ENCODE data around the gene CUEDC1. TPM values are rescaled to one million over a fixed set of nuclear protein-coding genes. Genes with fewer than 3 reads are reported as not detected.

The CUEDC1 gene
- total RNA-seq, 4 donors from 2014 or later: 17.1 to 25.7 (median 22.1) TPM

DNA sequence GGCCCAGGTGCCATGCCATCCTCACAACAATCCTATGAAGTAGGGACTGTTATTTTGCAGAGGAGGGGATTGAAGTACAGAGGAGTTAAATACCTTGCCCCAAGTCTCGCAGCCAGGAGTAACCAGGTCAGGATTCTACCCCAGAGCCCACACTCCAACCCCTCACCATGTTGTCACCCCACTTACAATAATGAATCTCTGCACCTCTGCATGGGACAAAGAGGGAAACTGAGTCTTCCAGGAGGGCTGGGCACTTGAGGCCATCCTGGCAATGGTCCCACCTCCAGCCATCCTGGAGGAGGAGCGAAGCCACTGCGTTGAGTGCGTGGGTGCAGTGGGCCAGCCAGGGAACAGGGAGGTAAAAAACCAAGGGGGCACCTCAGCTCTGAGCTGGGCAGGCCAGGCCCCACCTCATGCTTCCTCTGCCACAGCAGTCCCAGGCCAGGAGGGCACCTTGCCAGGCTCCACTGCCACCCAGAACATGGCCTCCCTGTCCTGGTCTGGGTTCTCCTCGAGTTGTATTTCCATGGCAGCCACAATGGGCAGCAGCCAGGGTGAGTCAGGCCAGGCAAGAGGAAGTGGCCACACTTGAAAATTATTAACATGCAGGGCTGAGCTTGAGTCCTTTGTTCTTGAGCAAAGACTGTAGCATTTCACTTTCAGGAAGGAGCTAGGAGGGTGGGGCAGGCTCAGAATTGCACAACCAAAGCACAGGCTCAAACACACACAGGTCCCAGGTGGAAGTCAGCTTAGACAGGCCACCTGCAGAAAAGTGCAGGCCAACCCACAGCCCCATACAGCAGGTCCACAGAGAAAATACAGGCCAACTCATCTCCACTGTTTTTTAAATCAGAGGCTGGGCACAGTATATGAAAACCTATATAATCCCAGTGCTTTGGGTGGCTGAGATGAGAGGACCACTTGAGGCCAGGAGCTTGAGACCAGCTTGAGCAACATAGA is 52.1 kb downstream of the CUEDC1 start:
- TF ChIP-seq, protein P1, sequence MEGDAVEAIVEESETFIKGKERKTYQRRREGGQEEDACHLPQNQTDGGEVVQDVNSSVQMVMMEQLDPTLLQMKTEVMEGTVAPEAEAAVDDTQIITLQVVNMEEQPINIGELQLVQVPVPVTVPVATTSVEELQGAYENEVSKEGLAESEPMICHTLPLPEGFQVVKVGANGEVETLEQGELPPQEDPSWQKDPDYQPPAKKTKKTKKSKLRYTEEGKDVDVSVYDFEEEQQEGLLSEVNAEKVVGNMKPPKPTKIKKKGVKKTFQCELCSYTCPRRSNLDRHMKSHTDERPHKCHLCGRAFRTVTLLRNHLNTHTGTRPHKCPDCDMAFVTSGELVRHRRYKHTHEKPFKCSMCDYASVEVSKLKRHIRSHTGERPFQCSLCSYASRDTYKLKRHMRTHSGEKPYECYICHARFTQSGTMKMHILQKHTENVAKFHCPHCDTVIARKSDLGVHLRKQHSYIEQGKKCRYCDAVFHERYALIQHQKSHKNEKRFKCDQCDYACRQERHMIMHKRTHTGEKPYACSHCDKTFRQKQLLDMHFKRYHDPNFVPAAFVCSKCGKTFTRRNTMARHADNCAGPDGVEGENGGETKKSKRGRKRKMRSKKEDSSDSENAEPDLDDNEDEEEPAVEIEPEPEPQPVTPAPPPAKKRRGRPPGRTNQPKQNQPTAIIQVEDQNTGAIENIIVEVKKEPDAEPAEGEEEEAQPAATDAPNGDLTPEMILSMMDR (IDR thresholded peaks at IDR 0.05): no peak
- DNase-seq (ENCODE audit: low spot score) (no peak), ATAC-seq (ENCODE audit: low FRiP score) (peak; percentile 50)

DNA sequence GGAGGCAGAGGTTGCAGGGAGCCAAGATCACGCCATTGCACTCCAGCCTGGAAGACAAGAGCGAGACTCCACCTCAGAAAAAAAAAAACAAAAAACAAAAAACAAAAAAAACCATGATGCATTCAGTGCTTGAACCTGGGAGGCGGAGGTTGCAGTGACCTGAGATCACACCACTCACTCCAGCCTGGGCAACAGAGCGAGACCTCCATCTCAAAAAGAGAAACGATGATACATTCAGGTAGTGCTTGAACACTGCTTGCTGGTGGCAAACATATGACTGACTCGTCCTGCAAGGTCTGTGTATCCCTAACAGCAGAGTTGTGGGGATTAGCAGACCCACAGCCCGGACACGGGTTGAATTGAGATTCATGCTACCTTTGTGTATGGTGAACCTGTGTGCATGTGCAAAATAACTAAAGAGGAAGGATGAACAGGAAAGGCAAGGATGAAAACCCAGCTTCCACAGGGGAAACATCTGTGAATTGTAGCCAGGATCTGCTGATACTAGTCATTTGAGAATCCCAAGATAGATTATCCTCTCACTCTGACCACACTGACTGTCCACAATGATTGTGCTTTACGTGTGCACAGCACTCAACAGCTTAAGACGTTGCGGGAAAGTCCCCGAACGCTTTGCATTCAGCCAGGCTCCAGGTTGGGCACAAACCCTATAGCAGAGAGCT is 53.0 kb downstream of the CUEDC1 start:
- no peak for ATAC-seq (ENCODE audit: low FRiP score)
- TF ChIP-seq, protein P1 (IDR thresholded peaks at IDR 0.05): no peak
- no peak for DNase-seq (ENCODE audit: low spot score)

GRCh38 chr17:57900991-57901743 is 54.0 kb downstream of the CUEDC1 start:
- TF ChIP-seq, protein P1 (IDR thresholded peaks at IDR 0.05): no peak
- no peak for DNase-seq (ENCODE audit: low spot score)
- no peak for ATAC-seq (ENCODE audit: low FRiP score)

DNA sequence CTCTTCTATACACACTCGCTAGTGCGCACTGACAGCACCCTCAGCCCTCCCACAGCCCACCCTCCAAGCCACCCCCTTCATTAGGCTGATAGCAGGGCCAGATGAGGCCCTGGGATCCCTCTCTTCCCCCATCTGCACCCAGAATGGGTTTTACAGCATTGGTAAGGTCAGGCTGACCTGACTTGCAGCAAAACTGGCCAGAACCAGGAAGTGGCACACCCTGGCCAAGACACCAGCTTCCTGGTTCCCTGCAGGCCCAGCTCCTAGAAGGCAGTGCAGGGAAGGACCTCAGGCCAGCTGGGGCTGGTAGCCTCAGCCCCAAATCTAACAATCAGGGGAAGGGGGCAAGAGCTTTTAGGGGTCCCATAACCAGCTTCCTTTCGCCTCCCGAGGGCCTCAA is 55.4 kb downstream of the CUEDC1 start:
- ATAC-seq (ENCODE audit: low FRiP score) (no peak), DNase-seq (ENCODE audit: low spot score) (no peak)
- TF ChIP-seq, protein P1 (IDR thresholded peaks at IDR 0.05): no peak

- TF ChIP-seq, protein P1 (IDR thresholded peaks at IDR 0.05): no peak
- DNase-seq (ENCODE audit: low spot score): no peak
- ATAC-seq (ENCODE audit: low FRiP score): no peak
Measured at GRCh38 chr17:57899391-57899790, 55.8 kb downstream of the CUEDC1 start.

DNA sequence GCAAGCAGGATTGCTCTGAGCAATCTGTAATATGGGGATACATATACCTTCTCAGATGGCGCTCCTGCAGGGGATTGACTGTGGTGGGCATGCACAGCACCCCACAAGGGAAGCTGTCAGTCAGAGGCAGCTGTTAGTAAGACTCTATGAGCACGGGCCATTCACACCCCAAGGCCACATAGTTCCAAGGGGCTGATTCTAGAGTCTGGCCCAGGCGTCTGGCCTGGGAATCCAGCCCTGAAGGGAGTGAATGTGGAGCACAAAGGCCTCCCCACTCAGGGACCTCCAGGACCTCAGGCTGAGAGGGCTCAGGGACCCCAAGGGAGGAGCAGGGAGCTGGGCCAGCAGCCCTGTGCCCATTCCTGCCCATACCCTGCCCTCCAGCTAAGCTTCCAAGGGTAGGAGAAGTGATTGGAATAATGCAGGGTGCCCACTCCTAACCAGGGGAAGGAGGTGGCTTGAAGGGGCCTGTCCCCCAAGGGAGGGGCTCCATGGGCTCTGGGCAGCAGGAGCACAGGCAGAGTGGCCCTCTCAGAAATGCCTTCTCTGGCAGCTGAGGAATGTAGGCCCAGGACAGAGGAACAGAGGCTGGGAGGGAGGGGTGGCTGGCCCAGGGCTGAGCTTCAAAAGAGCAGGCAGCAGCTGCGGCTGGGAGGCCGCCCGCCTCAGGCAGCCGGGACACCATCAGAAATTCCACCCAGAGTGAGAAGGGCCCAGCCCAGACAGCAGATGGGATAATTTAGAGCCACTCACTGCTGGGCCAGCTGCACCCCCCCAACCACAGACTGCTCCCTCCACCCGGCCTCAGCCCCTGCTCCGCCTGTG is 56.5 kb downstream of the CUEDC1 start:
- DNase-seq (ENCODE audit: low spot score) (no peak), ATAC-seq (ENCODE audit: low FRiP score) (no peak)
- TF ChIP-seq, protein P1 (IDR thresholded peaks at IDR 0.05): no peak

Data from omental fat pad (tissue), 4 donors.